Measurements from ENCODE around the gene LIPC. TPM values are rescaled to one million over a fixed set of nuclear protein-coding genes. Genes with fewer than 3 reads are reported as not detected.

The LIPC gene
- total and polyA plus RNA-seq, 2 experiments from 2014 or later, result 0.43 to 0.63 TPM

GRCh38 chr15:58517252-58517681, 85.5 kb downstream of the LIPC start:
- no peaks in the 10 kb centered on the region for H3K36me3 ChIP-seq (ENCODE audit: low read depth)
- H3K4me3 ChIP-seq, result no peak overlapping the region
- DNase-seq, result no peak
- no peak overlapping the region for H3K27ac ChIP-seq
- H3K4me2 ChIP-seq (ENCODE audit: unreplicated experiment), result no peak overlapping the region
- 90 to 91% methylated on average over 3 of the region's 3 CpGs for WGBS, 2 experiments (ENCODE audit: low coverage in 1 of 2, low lambda C conversion rate in 2 of 2, missing lambda C conversion rate in 2 of 2)
- TF ChIP-seq EZH2phosphoT487 (IDR thresholded peaks at IDR 0.05; ENCODE audit: insufficient read depth, low read depth), result no peak
- no peaks in the 10 kb centered on the region for H3K9me2 ChIP-seq (ENCODE audit: insufficient read depth)
- no peaks in the 10 kb centered on the region for H4K20me1 ChIP-seq (ENCODE audit: insufficient read depth)
- H3K27me3 ChIP-seq (replicated peaks; ENCODE audit: insufficient read depth), result no peaks in the 10 kb centered on the region
- 0 out of 2 replicates have a peak, but pooled peaks cover 6% of the 10 kb centered on the region for H3F3A ChIP-seq (ENCODE audit: insufficient read depth)
- peaks cover 18% of the 10 kb centered on the region for H3K4me1 ChIP-seq (ENCODE audit: insufficient read depth)
- in situ Hi-C loops (cut with MboI), result no loop called here
- H3K9ac ChIP-seq, result no peak overlapping the region
- no peak overlapping the region for H2AFZ ChIP-seq
- no peaks in the 10 kb centered on the region for H3K79me2 ChIP-seq (ENCODE audit: insufficient read depth)
- H3K9me3 ChIP-seq (ENCODE audit: low read depth), result no peaks in the 10 kb centered on the region

GRCh38 chr15:58517682-58518525, 86.1 kb downstream of the LIPC start:
- no peak for DNase-seq
- H3K27ac ChIP-seq, result no peak overlapping the region
- H4K20me1 ChIP-seq (ENCODE audit: insufficient read depth), result no peaks in the 10 kb centered on the region
- in situ Hi-C loops (cut with MboI), result no loop called here
- no peaks in the 10 kb centered on the region for H3K36me3 ChIP-seq (ENCODE audit: low read depth)
- no peak overlapping the region for H3K9ac ChIP-seq
- no peak overlapping the region for H3K4me2 ChIP-seq (ENCODE audit: unreplicated experiment)
- peaks cover 25% of the 10 kb centered on the region for H3K4me1 ChIP-seq (ENCODE audit: insufficient read depth)
- H3K27me3 ChIP-seq (replicated peaks; ENCODE audit: insufficient read depth), result no peaks in the 10 kb centered on the region
- no peaks in the 10 kb centered on the region for H3K79me2 ChIP-seq (ENCODE audit: insufficient read depth)
- H3K9me3 ChIP-seq (ENCODE audit: low read depth), result no peaks in the 10 kb centered on the region
- H2AFZ ChIP-seq, result no peak overlapping the region
- no peaks in the 10 kb centered on the region for H3K9me2 ChIP-seq (ENCODE audit: insufficient read depth)
- TF ChIP-seq EZH2phosphoT487 (IDR thresholded peaks at IDR 0.05; ENCODE audit: insufficient read depth, low read depth) (no peak), EZH2 (IDR thresholded peaks at IDR 0.05; ENCODE audit: insufficient read depth, poor library complexity, severe bottlenecking) (no peak)
- H3F3A ChIP-seq (ENCODE audit: insufficient read depth), result 0 out of 2 replicates have a peak, but pooled peaks cover 6% of the 10 kb centered on the region
- H3K4me3 ChIP-seq, result no peak overlapping the region
- 95 to 98% methylated on average over 9 of the region's 9 CpGs for WGBS, 2 experiments (ENCODE audit: low coverage in 1 of 2, low lambda C conversion rate in 2 of 2, missing lambda C conversion rate in 2 of 2)

- 63 to 65% methylated on average over 8 of the region's 8 CpGs for WGBS, 2 experiments (ENCODE audit: low coverage in 1 of 2, low lambda C conversion rate in 2 of 2, missing lambda C conversion rate in 2 of 2)
- Histone ChIP-seq H4K20me1 (ENCODE audit: insufficient read depth) (no peaks in the 10 kb centered on the region), H3K4me2 (ENCODE audit: unreplicated experiment) (no peak overlapping the region), H3K9me3 (ENCODE audit: low read depth) (no peaks in the 10 kb centered on the region), H3K4me3 (no peak overlapping the region), H2AFZ (no peak overlapping the region), H3K9ac (no peak overlapping the region), H3K79me2 (ENCODE audit: insufficient read depth) (no peaks in the 10 kb centered on the region), H3K4me1 (ENCODE audit: insufficient read depth) (peaks cover 26% of the 10 kb centered on the region), H3K27me3 (replicated peaks; ENCODE audit: insufficient read depth) (no peaks in the 10 kb centered on the region), H3K27ac (no peak overlapping the region), H3K9me2 (ENCODE audit: insufficient read depth) (no peaks in the 10 kb centered on the region), H3K36me3 (ENCODE audit: low read depth) (no peaks in the 10 kb centered on the region), H3F3A (ENCODE audit: insufficient read depth) (0 out of 2 replicates have a peak, but pooled peaks cover 6% of the 10 kb centered on the region)
- TF ChIP-seq EZH2 (IDR thresholded peaks at IDR 0.05; ENCODE audit: insufficient read depth, poor library complexity, severe bottlenecking), result no peak
- in situ Hi-C loops (cut with MboI), result no loop called here
- no peak for DNase-seq
Observed at GRCh38 chr15:58518626-58519025, 86.8 kb downstream of the LIPC start.

GRCh38 chr15:58519516-58519915, 87.7 kb downstream of the LIPC start:
- Histone ChIP-seq H3K79me2 (ENCODE audit: insufficient read depth) (no peaks in the 10 kb centered on the region), H3K27me3 (replicated peaks; ENCODE audit: insufficient read depth) (no peaks in the 10 kb centered on the region), H3K9ac (no peak overlapping the region), H3K4me3 (no peak overlapping the region), H3K27ac (no peak overlapping the region), H3K4me2 (ENCODE audit: unreplicated experiment) (no peak overlapping the region), H3K36me3 (ENCODE audit: low read depth) (no peaks in the 10 kb centered on the region), H4K20me1 (ENCODE audit: insufficient read depth) (no peaks in the 10 kb centered on the region), H3K4me1 (ENCODE audit: insufficient read depth) (peaks cover 26% of the 10 kb centered on the region), H3F3A (ENCODE audit: insufficient read depth) (0 out of 2 replicates have a peak, but pooled peaks cover 6% of the 10 kb centered on the region), H2AFZ (no peak overlapping the region), H3K9me2 (ENCODE audit: insufficient read depth) (no peaks in the 10 kb centered on the region), H3K9me3 (ENCODE audit: low read depth) (no peaks in the 10 kb centered on the region)
- no peak for TF ChIP-seq EZH2phosphoT487 (IDR thresholded peaks at IDR 0.05; ENCODE audit: insufficient read depth, low read depth)
- TF ChIP-seq EZH2 (IDR thresholded peaks at IDR 0.05; ENCODE audit: insufficient read depth, poor library complexity, severe bottlenecking), result no peak
- in situ Hi-C loops (cut with MboI), result no loop called here
- 79 to 100% methylated on average over 4 to 5 of the region's 5 CpGs for WGBS, 2 experiments (ENCODE audit: low coverage in 1 of 2, low lambda C conversion rate in 2 of 2, missing lambda C conversion rate in 2 of 2)
- DNase-seq, result no peak

Measured in GM23248 (cell line).